SH-SY5Y (cell line): ENCODE data around the gene SLC6A9.

ENCODE experiments used
- GATA2 ChIP-seq: IDR thresholded peaks from 2 replicates; pipeline ENCODE4 v1.6.1; 2011; ENCODE audit warnings: mild to moderate bottlenecking, low read depth, low read length
- GATA3 ChIP-seq: IDR thresholded peaks from 2 replicates; pipeline ENCODE4 v1.6.1; 2011; ENCODE audit warnings: low read depth, mild to moderate bottlenecking, low read length, moderate library complexity

DNA sequence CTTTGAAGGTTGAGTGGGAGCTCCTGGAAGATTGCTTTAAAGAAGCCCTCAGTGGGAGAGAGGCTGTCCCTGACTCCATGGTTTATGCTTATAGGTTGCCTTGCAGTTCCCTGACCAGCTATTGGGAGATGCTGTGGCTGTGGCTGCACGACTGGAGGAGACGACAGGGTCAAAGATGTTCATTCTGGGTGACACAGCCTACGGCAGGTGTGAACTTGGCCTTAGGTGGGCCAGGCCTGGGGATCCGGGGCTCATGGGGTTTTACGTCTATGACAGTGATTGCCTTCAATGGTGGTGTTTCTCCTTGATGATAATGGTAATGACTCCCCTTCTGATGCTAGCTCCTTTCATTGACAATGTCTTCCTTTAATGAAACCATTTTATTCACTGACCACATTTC is 60.8 kb downstream of the SLC6A9 start:
- TF ChIP-seq GATA3 (no peak), GATA2 (no peak)
